CD4-positive, alpha-beta T cell treated with Interleukin-17A for 4 hours (primary cell): ENCODE measurements around the gene ARHGAP8.
"Not testable (repeated sequence)": the region's sequence is repeated elsewhere in the genome, so short reads cannot be mapped to it uniquely, and the experiment has no call there.

Experiments
- DNase-seq: peaks from one replicate; pipeline ENCODE4 v3.0.0-alpha.2; 2020; ENCODE audit warnings: mixed read lengths

Gene ARHGAP8

GRCh38 chr22:44726439-44726838 is 25.9 kb upstream of the ARHGAP8 start:
- DNase-seq: no peak

GRCh38 chr22:44727148-44727547 is 25.2 kb upstream of the ARHGAP8 start:
- no peak for DNase-seq

DNA sequence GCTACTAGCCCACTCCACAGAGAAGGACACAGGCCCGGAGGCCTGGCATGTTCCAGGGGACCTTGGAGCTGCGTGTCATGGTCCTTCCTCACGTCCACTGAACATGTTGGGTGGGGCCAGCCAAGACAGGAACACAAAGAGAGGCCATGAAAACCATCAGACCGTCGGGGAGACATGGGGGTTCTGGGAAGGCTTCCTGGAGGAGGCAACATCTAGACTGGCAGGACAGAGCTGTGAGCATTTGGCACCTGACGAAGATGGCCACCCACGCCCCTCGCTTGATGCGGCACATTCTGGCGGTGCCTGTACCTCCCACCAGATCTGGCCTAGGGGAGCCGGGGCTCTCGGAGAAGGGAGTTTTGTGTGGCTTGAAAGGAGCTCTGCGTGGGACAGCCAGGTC is 24.7 kb upstream of the ARHGAP8 start:
- no peak for DNase-seq

DNA sequence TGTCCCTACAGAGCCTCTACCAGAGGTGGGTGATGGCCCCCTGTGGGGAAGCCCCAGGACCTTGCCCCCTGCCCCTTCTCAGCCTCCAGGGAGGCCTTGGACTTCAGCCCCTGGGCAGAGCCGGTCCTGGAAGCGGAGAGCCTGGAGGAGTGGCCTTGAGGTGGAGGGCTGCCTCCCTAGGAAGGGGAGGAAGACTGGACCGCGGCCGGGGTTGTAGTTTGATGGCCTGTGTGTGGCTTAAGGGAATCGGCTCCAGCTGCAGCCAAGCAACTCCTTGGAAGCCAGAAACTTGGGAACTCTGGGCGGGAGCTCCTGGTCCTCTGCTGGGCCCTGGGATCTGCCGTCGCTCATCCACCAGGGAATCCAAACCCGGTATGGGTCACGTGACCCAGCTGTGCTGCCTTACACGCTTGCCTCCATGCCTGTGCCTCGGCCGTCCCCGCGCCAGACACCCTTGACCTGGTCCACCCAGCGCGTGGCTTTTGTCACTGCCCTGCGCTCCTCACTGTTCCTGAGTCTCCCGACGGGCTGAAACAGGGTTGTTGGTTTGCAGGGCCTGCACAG is 23.5 kb upstream of the ARHGAP8 start:
- DNase-seq: no peak

DNA sequence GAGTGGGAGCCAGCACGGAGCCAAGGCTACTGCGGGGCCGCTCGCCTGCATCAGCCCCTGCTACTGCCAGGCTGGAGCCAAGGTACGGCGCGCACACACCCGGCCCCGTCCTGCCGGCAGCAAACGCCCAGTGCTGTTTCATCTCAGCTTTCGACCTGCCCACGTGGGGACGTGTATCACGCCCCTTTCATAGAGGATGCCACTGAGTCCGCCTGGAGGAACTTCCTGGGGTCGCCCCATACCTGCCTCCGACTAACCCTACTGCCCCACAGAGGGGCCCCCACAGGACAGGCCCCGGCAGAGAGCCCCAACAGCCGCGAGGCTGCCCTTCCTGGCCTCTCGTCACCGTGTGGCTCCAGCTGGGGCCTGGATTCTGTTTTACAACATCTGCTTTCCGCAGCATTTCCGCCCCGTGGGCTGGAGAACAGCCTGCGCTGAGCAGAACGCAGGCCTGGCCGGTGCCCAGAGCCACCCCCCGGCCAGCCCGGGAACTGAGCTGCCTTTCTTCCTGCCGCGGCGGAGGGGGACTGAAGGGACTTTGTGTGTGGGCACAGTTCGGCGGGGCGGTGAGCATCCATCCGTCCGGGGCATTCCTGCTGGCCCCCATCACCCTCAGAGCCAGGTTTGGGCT is 22.9 kb upstream of the ARHGAP8 start:
- peak; percentile 22 for DNase-seq

- no peak for DNase-seq
These were observed 22.4 kb upstream of the ARHGAP8 start for GRCh38 chr22:44730022-44730393.

DNA sequence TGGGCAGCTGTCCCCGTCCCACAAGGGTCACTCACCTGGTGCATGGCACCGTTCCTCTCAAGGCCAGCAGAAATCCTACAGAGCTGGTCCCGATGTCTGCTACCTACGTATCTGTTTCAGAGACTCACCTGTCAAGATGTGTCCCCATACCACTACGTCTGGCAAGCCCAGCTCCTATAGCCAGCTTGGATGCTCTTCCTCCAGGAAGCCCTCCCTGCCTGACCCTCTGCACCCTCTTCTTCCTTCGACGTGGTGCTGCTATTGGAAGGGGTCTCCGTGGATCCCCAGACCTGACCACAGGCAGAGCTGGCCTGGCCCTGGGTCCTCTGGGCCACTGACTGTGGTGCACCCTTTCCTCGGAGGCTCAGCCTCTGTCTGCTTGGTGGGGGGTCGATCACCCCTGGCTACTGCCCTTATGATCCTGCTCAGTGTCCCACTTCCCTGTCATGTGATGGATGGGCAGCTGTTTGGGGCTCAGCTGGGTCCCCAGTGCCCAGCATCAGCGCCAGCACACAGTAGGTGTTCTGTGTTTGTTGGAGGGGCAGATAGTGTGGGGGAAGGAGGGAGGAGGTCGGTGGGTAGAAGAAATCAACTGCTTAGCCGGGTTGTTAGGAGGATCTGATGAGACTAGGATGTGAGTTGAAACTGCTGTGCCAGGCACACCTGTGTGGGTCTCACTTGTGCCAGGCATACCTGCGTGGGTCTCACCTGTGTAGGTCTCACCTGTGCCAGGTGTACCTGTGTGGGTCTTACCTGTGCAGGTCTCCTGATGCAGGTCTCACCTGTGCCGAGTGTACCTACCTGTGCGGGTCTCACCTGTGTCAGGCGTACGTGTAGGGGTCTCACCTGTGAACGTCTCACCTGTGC is 21.7 kb upstream of the ARHGAP8 start:
- DNase-seq: no peak

DNA sequence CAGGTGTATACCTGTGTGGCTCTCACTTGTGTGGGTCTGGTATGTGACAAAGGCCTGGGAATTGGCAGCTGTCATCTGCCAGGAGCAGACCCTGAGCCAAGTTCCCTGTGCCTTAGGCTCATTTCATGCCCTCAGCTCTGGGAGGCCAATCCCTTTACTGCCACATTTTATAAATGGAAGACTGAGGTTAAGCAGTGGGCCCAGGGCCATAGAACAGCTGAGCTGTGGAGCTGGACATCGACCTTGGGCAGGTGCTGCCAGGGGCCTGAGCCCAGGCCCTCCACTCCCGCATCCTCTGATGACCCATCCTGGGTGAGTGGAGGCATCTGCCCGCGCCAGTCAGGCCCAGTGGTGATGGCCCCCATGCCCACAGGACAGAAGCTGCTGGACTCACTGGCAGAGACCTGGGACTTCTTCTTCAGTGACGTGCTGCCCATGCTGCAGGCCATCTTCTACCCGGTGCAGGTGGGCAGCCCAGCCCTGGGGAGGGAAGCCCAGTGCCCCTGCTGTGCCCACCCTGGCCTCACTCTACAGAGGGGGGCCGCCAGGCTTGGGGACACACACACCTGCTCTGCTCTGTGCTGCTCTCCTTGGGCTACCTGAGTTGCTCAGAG is 20.9 kb upstream of the ARHGAP8 start:
- no peak for DNase-seq

DNA sequence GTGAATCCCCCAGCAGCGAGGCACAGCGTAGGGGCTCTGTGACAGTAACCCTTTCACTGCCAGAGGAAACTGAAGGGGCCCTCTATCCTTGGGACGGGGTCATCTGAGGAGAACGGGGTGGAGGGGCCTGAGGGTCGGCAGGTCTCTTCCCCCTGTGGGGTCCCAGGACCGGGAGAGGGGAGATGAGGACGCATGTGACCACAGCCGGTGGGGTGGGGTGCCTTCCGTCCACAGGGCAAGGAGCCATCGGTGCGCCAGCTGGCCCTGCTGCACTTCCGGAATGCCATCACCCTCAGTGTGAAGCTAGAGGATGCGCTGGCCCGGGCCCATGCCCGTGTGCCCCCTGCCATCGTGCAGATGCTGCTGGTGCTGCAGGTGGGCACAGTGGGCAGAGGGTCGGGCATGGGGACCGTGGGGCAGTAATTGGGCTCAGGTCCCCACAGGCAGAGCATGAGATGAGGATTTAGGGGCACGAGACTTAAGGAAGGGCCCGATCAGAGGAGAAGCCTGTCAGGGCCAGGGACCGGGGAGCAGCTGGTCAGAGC is 20.3 kb upstream of the ARHGAP8 start:
- DNase-seq: no peak

DNA sequence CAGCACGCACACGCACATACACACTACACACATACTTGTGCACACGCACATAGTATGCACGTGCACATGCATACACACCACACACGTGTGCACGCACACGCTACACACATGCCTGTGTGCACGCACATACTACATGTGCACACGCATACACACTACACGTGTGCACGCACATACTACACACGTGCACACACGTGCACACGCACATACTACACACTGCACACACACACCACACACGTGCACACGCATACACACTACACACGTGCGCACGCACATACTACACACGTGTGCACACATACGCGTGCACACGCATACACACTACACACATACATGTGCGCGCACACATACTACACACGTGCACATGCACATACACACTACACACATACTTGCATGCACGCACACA is 19.7 kb upstream of the ARHGAP8 start:
- no peak for DNase-seq

GRCh38 chr22:44733426-44734106 is 18.8 kb upstream of the ARHGAP8 start:
- no peak for DNase-seq

GRCh38 chr22:44734278-44734677 is 18.1 kb upstream of the ARHGAP8 start:
- DNase-seq: no peak

GRCh38 chr22:44734801-44735517 is 17.4 kb upstream of the ARHGAP8 start:
- no peak for DNase-seq

DNA sequence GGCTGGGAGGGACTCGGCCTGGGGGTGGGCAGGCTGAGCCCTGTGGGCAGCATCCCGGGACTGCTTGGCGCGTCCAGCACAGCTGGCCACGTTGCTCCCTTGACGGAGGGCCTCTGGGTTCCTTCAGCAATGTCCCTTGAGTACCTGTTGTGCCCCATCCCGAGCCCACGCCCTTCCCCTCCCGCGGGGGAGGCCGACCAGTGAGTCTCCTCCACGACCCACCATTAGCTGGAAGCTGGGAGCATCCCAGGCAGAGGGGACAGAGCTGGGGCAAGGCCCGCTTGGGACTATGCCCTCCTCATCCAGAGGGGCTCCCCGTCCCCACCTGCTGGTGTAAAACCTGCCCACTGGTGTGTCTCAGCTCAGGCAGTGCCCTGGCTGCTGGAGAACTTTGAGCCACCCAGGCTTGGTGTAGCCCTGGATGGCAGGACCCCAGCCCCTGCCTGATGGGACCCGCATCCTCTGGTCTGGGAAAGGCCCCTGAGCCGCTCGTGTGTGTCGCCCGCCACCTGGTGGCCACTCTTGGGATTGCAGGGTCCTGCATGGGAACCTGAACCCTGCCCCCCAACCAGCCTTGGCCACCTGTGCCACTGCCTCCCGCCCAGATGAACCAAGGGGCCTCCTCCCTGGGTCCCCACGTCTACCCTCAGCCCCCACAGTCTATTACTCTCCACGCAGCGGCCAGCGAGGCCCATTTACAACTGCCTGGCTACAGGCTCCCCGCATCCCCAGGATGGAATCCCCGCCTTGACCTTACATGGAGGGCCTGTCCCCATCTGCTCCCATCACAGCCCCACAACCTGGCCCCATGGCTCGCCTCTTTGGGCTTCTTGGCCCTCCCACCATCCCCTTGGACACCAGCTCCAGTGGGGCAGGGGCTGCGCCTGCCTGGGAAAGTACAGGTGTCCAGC is 16.6 kb upstream of the ARHGAP8 start:
- DNase-seq: peak; percentile 89

DNA sequence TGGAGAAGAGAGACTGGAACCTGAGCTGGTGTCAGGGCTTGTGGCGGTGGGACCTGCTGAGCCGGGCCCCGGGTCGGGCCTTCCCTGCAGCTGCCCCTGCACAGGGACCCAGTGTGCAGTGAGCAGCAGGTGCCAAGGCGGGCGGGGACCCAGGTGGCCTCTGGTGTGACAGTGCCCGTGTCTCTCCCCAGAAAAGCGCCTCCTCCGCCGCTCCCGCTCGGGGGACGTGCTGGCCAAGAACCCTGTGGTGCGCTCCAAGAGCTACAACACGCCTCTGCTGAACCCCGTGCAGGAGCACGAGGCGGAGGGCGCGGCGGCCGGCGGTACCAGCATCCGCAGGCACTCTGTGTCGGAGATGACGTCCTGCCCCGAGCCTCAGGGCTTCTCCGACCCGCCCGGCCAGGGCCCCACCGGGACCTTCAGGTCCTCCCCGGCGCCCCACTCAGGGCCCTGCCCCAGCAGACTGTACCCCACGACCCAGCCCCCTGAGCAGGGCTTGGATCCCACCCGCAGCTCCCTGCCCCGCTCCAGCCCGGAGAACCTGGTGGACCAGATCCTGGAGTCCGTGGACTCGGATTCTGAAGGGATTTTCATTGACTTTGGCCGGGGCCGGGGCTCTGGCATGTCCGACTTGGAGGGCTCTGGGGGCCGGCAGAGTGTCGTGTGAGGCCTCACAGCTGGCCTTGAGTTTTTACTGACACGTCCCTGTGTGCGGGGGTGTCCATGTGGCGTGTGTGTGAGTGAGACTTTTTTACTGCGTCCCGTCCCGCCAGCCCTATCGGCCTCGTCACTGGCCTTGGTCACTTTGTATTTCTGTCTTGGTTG is 15.6 kb upstream of the ARHGAP8 start:
- no peak for DNase-seq

GRCh38 chr22:44737406-44738346 is 14.7 kb upstream of the ARHGAP8 start:
- no peak for DNase-seq

DNA sequence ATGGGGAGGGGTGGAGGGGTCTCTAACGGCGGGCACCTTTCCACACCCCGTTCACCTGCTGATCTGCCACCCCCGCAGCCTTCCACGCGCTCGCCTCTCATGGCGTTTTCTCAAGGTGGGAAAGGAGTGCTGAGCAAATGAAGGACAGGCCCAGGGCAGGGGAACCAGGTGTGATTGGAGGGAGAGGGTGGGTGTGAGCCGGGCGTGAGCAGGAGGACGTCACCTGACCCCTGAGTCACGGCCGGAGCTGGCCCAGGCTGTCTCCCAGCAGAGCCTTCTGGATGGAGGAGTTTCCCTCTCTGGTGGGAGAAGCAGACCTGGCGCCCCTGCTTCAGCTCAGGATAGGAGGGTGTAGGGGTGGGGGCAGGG is 14.0 kb upstream of the ARHGAP8 start:
- DNase-seq: no peak

DNA sequence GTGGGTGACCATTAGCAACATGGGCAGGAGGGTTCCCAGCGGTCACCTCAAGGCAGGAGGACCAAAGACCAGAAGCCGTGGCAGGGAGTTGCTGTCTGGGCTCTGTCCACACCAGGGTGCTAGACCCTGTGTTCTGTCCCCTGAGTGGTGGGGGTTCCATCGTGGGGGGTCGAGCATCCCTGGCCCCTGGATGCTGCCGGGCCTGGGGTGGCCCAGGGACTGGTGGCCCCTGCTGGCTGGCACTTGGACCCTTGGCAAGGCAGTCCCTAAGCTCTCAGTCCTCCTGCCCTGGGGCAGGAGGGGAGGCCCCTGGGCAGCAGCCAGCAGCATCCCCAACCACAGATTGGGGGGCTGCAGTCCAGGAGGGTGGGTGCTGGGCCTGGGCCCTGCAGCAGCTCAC is 13.4 kb upstream of the ARHGAP8 start:
- no peak for DNase-seq

- not testable (repeated sequence) for DNase-seq
These were observed 12.7 kb upstream of the ARHGAP8 start for GRCh38 chr22:44739666-44740065.
